HG02973 (cell line): Measurements from ENCODE around the gene PLCG2.
A peak's percentile ranks its signal among the peaks of the same experiment; 100 is the strongest.
"Not testable (repeated sequence)": the region's sequence is repeated elsewhere in the genome, so short reads cannot be mapped to it uniquely, and the experiment has no call there.

Source experiments
- ATAC-seq: cut with Tn5 transposase; IDR thresholded peaks from one replicate; pipeline ENCODE4 v1.9.1; 2021; ENCODE audit warnings: moderate library complexity; ENCODE audit not compliant: unreplicated experiment

PLCG2 gene

DNA sequence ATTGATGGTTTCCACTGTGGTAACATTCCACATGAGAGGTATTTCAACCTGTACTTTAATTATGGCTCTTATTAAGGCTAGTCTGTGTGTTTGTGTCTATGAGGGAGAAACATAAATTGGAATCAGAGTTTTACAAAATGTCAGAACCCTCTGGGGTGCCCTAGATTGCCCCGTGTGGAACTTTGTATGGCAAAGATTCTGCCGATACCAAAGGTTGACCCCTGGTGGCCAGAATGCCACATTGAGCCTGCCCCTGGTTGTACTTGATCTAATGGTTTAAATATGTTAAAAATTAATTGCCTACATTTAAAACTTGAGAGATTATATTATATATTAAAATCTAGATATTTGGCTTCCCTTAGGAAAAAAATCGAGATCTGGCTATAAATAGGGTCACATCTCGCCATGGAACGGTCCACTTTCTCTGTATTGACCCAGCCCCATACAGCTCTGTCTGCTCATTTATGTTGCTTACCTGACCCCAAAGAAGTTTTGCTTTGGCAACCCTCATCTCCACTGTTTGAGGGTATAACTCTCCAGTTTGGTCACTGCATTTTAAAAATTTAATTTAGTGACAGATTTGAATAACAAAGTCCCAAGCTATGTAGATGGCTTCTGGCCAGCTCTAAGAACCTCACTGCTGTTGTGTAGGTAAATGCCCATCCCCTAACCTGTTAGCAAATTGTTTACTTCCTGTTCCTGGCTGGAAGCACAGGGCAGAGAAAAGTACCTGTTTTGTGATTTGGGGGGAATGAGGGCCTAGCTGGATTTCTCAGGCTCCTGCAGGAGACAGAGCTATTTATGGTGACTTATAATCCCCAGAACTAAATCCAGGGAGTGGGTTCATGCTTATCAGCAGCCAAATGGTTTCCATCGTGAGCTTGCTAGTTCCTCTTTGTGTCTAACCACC, 95.0 kb downstream of the PLCG2 start:
- no peak for ATAC-seq

DNA sequence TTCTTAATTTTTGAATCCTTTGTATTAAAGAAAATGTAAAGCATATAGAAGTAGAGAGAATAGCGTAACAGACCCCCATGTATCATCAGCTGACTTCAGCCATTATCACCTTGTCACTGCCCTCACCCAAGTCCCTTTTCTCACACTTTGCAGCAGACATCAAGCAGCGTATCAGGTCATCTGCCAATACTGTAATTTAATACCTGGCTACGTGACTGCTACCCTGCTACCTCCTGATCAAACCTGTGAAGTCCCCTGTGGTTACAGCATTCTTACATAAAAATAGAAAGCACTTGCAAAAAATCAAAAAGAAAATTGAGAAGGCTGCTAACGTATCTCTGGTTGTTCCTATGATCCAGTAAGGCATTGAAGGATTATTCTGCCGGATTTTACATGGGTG, 96.4 kb downstream of the PLCG2 start:
- no peak for ATAC-seq

DNA sequence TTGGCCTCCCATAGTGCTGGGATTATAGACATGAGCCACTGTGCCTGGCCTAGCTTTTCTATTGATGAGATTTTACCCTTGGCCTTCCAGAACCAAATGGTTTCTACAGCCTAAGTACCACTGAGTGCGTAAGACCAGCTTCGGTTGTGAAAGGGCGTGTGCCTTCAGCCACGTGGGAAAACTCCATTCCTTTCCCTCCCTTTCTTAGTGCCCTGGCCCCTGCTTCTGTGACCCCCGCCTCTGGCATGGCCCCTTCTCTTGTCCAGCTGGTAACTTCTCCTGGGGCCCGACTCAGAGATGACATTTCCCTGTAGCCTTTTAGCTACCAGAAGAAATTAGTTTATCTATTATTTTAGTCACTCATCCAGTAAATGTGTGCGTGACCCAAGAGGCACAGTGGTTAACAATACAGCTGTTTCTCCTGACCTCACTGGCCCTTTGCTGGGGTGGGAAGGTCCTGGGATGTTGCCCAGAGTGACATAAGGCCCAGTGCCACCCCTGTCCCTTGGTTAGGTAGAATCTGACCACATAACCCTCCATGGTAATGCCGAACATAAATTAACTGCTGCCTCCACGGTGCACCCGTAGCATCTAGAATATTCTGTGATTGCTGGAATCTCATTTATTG, 97.3 kb downstream of the PLCG2 start:
- no peak for ATAC-seq

DNA sequence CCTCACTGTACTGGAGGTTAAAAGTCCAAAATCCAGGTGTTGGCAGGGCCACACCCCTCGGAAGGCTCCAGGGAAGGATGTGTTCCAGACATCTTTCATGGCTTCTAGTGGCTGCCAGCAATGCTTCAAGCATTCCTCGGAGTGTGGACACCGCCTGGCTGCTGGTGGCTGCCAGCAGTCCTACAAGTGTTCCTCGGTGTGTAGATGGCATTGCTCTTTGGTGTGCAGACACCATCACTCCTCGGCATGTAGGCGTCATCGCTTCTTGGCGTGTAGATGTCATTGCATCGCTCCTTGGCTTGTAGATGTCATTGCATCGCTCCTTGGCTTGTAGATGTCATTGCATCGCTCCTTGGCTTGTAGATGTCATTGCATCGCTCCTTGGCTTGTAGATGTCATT, 98.4 kb downstream of the PLCG2 start:
- not testable (repeated sequence) for ATAC-seq

DNA sequence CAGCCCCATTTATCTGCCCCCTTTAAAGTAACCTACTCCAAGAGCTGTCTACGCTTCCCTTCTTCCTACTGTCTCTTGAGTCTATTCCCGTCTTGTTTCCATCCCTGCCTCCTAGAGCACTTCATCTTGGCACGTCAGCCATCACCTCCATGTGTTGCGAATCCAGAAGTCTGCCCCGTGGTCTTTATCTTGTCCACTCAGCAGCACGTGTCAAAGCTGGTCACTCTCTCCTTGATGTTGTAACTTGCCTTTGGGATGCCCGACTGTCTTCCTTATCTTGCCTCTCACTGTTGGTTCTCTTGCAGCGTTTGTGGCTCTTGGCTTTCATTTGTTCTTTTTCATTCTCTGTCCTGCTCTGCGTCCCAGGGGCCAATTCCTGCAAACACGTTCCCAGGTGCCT, 99.4 kb downstream of the PLCG2 start:
- ATAC-seq = no peak

DNA sequence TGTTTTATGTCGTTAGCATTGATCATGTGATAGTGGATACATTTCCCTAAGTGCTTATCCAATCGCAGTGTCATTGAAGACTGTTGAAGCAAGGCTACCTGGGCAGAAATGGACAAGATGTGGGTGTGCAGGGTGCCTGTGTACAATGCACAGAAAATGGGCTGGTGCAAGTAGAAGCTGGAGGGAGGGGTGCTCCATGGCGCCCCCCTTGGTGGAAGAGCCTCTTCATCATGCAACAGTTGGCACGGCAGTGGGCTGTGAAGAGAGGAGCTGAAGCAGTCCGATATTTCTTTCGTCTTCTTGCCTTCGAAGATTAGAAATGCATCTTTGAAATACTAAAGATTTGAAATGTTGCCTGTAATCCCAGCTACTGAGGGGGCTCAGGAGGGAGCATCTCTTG, 100.5 kb downstream of the PLCG2 start:
- ATAC-seq = no peak

DNA sequence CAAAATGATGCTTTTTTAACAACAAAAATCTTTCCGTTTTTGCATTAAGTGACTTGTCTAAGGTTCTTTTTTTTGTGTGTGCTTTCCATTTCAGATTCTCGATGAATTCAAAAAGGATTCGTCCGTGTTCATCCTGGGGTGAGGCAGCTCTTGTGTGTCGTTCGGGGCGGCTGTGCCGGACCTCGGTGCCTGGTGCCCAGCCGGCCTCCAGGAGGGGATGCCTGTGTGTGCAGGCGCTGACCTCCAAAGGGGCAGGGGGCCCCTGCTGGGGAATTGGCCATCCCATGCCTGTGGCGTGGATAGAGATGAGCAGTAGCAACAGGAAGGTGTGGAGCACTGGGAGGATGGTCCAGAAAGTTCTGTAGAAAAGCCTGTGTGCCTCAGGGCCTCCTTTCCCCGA, 101.7 kb downstream of the PLCG2 start:
- ATAC-seq = no peak

DNA sequence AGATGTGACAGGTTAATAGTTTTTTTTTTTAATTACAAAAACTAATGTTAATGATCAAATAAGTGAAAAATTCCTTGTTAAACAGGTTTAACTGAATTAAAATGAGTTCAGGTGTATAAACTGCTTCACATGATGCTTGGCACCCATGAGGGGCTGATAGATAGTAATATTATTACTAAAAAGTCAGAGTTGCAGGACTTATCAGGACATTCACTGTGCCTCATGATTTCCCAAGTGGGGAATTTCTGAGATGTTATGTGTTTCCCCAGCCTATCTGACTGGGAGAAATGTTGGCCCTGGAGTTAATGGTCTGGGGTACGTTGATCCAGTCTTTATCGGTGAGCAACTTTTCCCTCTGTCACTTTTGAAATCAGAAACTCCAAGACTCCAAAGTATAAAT, 102.1 kb downstream of the PLCG2 start:
- no peak for ATAC-seq

DNA sequence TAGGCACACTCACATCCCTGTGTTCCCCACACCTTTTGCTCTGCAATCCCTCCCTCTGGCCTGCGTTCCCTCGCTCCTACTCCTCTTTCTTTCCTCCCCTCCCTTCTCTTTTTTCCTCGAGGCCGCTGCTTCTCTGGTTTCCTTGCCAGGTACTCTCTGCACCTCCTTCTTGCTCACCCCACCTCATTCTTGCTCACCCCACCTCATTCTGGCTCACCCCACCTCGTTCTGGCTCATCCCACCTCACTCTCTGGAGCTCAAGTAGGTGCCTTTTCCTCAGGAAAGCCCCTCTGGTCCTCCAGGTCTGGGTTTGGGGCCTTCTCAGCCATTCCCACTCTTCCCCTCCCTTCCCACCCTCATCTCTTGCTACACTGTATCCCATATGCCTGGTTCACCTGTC, 103.5 kb downstream of the PLCG2 start:
- ATAC-seq = no peak

DNA sequence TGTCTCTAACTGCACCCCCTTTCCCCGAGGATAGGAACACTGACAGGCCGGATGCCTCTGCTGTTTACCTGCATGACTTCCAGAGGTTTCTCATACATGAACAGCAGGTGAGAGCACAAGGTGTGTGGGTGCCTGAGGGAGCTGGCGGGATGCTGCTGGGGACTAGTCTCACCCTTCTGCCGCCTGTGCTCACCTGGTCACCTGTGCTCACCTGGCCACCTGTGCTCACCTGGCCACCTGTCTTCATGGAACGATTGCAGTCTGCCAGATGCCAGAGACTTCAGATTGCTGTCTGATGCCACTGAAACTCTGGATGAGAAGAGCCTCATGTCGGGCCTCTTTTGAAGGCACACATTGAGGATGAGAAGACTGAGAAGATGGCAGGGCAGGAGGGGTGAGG, 104.1 kb downstream of the PLCG2 start:
- no peak for ATAC-seq

DNA sequence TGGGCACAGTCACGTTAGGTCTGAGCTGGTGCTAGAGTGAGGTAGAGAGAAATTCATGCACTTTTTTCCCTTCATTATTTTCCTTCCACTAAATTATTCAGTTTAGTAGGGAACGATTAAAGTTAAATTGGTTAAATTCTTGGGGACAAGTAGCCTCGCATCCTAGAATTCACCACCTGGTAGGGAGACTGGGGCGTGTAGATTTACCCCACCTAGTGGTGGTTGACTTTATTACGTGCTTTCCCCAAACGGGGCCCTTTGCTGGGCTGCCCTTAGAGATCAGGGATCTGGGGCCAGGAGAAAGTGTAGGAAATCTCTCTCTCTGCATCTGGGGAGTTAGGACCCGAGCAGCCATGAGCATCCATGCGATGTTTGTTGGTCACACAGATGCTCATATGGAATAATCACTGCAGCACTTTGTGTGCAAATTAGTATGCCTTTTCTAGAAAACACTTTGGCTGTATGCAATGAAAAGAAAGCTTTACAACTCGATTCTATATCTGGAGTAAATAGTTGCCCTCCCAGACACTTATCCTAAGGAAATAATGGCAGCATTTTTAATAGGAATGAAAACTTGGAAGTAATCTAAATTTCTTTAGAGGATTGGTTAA, 107.0 kb downstream of the PLCG2 start:
- ATAC-seq = peak; percentile 60

DNA sequence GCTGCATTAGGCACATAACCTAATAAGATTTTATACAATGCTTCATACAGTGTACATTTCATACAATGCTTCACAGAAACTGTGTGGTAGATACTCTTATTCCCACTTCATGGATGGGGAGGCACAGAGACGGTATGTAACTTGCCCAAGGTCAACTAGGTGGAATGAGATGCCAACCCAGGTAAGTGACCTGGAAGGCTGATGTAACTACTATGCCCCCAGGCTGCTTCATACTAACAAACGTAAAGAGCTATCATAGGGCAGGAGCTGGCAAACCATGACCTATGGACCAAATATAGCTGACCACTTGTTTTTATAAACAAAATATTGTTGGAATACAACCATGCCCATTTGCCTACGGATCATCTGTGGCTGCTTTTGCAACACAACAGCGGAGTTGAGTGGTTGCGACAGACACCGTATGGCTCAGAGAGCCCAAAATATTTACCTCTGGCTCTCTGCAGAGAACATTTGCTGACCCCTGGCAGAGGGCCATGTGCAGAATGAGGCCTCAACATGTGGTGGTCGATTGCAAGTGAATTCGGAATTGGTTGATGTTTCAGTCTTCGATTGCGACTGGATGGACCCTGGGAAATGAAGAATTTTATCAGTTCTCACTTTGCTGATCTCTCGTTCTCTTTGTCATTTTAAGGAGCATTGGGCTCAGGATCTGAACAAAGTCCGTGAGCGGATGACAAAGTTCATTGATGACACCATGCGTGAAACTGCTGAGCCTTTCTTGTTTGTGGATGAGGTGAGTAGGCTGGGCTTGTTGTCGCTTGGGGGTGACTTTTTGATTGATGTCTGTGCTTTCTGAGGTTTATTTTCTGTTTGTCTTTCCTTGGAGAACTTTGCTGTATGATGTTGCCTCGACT, 109.7 kb downstream of the PLCG2 start:
- ATAC-seq = no peak

DNA sequence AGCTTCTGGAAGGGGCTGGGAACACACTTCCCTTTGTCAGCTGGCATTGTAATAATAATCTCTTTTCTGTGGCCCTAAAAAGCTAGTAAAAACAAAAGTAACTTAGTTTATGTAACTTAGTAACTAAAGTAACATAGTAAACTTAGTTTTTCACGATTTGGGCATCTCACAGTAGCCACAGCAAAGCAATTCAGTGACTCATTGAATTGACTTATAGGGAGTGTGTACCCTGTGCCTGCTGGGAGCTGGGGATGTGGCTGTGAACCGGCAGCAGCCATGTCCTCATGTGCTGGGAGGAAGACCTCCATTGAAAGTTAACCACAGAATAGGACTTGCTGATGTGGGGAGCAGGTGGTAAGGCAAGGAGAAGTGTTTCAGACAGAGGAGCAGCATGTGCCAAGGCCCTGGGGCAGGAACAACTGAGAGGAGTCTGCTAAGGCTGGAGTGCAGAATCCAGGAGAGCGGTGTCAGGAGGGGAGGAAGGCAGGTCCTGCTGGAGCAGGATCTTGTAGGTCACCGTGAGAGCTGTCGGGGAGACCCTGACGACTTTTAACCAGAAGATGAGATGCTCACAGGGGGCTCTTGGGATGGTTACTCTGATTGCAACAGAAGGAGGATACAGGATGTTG, 112.8 kb downstream of the PLCG2 start:
- no peak for ATAC-seq

DNA sequence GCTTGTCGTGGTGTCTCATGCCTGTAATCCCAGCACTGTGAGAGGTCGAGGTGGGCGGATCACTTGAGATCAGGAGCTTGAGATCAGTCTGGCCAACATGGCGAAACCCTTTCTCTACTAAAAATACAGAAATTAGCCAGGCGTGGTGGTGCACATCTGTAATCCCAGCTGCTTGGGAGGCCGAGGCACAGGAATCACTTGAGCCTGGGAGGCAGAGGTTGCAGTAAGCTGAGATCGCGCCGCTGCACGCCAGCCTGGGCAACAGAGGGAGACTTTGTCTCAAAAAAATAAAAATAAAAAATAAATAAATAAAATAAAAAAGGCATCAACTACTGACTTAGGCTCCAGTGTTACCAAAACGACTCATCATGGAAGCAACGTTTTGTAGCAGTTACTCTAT, 115.5 kb downstream of the PLCG2 start:
- no peak for ATAC-seq

DNA sequence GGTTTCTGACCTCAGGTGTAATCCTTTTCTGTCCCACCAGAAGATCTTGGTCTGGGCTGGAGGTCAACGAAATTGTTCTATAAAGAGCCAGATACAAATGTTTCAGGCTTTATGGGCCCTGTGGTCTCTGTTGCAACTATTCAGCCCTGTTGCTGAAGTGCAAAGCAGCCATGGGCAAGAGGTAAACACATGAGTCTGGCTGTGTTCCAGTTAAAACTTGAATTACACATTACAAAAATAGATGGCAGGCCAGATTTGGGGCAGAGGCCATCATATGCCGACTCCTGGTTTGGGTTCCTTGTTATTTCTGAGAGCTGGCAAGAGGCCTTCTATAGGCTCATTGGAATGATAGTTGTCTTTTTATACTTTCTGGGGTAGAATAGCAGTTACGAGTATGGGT, 117.8 kb downstream of the PLCG2 start:
- no peak for ATAC-seq

DNA sequence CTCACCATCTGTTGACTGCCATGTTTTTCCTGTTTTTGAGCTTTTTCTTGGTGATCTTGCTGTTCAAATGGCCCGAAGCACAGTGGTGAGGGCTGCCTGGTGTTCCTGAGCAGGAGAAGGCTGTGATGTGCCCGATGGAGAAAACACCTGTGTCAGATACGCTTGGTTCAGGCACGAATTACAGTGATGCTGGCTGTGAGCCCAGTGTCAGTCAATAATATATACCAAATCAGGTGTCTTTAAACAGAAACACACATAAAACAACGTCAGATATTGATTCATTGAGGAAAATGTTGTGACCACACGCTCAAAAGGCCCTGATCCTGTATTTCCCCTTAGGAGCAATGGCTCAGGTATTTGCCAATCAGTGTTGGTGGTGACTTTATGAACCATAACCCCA, 120.5 kb downstream of the PLCG2 start:
- no peak for ATAC-seq

DNA sequence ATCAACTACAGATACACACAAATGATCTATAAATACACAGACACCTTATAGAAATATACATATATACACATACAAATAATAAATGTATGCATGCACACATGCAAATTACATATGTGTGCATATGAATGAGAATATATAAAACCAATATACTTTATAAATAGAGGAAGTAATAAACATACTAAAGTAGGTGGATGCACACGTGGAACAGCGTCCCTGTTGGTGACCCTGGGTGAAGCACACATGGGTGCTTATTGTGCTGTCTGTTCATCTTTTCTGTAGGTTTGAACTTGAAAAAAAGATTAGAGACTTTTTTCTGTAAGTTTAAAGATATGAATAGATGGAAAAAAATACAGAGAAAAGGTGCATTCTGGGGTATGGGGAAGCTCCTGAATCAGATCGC, 120.9 kb downstream of the PLCG2 start:
- no peak for ATAC-seq

DNA sequence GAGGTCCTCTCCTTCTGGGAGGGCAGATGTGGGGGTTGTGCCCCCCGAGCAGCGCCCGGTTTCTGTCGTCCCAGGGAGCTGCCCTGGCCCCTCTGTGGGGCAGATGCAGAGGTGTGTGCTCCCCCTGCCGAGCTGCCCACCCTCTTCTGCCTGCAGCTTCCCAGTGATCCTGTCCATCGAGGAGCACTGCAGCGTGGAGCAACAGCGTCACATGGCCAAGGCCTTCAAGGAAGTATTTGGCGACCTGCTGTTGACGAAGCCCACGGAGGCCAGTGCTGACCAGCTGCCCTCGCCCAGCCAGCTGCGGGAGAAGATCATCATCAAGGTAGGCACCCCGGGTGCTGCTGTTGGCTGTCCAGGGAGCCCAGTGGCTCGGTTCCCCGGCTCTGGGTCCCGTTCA, 121.4 kb downstream of the PLCG2 start:
- no peak for ATAC-seq

DNA sequence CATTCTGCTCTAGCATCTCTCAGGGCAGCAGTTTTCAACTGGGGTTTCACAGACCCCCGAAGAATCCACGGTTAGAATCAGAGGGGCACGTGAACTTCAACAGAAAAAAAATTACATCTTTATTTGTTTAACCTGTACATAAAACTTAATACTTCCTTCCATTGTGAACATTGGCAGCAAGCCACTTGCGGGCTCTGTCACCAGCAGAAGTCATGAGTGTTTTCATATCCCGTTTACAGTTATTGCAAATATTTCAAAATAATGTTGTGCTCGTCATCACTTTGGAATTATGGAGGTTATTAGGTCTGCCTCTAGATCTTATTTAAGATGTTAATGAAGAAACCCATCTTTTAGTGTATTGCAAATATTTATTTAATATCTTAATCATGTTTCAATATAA, 122.4 kb downstream of the PLCG2 start:
- ATAC-seq = no peak

DNA sequence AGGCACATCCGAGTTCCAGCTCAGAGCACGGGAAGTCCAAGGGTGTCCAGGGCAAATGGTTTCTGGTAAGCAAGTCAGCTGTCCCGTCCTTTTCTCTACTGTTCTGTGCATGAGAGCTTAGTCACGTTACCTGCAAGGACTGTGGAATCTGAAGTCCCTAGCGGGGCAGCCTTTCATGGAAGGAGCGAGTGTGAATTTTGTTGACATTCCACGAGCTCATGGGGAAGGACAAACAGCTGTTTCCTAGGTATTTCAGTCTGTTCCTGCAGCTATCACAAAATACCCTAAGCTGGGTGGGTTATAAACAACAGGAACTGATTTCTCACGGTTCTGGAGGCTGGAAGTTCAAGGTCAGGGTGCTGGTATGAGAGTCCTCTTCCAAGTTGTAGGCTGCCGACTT, 122.9 kb downstream of the PLCG2 start:
- ATAC-seq = no peak

DNA sequence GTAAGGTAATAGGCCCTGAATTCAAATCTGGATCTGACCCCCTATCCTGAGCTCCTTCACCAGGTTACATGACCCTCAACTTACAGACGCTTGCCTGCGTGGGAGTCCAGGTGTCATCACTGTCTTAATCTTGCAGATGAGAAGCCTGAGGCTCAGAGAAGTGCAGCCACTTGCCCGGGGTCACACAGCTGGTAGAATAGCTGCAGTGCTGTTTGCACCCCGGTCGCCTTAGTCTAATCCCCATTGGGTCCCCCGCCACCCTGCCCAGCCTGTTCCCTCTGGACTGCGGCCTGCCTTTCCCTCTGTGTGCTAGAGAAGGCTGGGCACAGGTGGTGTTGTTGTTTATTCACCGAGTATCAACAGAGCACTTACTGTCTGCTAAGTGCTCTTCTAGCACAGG, 125.2 kb downstream of the PLCG2 start:
- ATAC-seq = no peak
